K562 (cell line): ENCODE measurements around the gene UBE2D2. TPM values are rescaled to one million over a fixed set of nuclear protein-coding genes. Genes with fewer than 3 reads are reported as not detected.

Experiments
- C11orf30 ChIP-seq: fragments of 450-650 bp; IDR thresholded peaks from 2 replicates; pipeline ENCODE4 v1.6.1; 2016; ENCODE audit warnings: low read depth, mild to moderate bottlenecking
- DPF2 ChIP-seq: fragments of 450-650 bp; IDR thresholded peaks from 2 replicates; pipeline ENCODE4 v1.6.1; 2016
- ESRRA ChIP-seq: fragments of 450-650 bp; IDR thresholded peaks from 2 replicates; pipeline ENCODE4 v1.6.1; 2014; ENCODE audit warnings: low read depth, mild to moderate bottlenecking, moderate library complexity, borderline replicate concordance
- FUS ChIP-seq: fragments of 200-400 bp; formaldehyde crosslinking; optimal IDR thresholded peaks from 2 replicates; pipeline ENCODE3; 2017; ENCODE audit warnings: low read depth, low read length
- HDAC3 ChIP-seq: fragments of 450-650 bp; IDR thresholded peaks from 2 replicates; pipeline ENCODE4 v1.6.1; 2018; ENCODE audit warnings: borderline replicate concordance, mild to moderate bottlenecking, moderate library complexity; ENCODE audit not compliant: partially characterized antibody
- KHSRP ChIP-seq: fragments of 450-650 bp; IDR thresholded peaks from 2 replicates; pipeline ENCODE4 v1.6.1; 2017
- MAFG ChIP-seq: fragments of 450-650 bp; conservative IDR thresholded peaks from 2 replicates; pipeline ENCODE4 v1.6.1; 2016; ENCODE audit warnings: missing genetic modification characterization, missing compliant biosample characterization
- MEF2A ChIP-seq: IDR thresholded peaks from 2 replicates; pipeline ENCODE4 v1.6.1; 2011; ENCODE audit warnings: low read depth, mild to moderate bottlenecking, low read length, moderate library complexity; ENCODE audit not compliant: control insufficient read depth
- NELFE ChIP-seq: IDR thresholded peaks from 2 replicates; pipeline ENCODE4 v1.6.1; 2011; ENCODE audit warnings: mild to moderate bottlenecking; ENCODE audit not compliant: insufficient read depth, insufficient read length
- POLR2AphosphoS2 ChIP-seq: IDR thresholded peaks from 2 replicates; pipeline ENCODE4 v1.6.1; 2012; ENCODE audit warnings: low read length, improper control_type of control experiment
- ZNF212 ChIP-seq: fragments of 450-650 bp; formaldehyde crosslinking; IDR thresholded peaks from 2 replicates; pipeline ENCODE4 v1.4.0; 2020; ENCODE audit warnings: mild to moderate bottlenecking
- ZNF282 ChIP-seq: sonication (generic); formaldehyde crosslinking; IDR thresholded peaks from 2 replicates; pipeline ENCODE4 v1.8.1; 2023; ENCODE audit warnings: missing genetic modification reagents
- polyA plus RNA-seq, 8 experiments: library from polyadenylated mRNA; depleted of rRNA in 4 of 8; stranded (reverse) in 5 of 8; unstranded in 3 of 8; fragments of >200 nt; fragmentation: Nextera tagmentation in 2 of 8; fragmentation: Illumina TruSeq in 1 of 8; extraction: Ambion mirVana in 2 of 8; extraction: Trizol in 1 of 8; gene quantifications; 2 replicates each; pipeline versions ENCODE4 v1.2.1 to v1.2.3, GENCODE V29; 2011 to 2014; ENCODE audit warnings: inconsistent platforms in 1 of 8, missing spikeins in 1 of 8
- total RNA-seq, 7 experiments: library from RNA; depleted of rRNA in 6 of 7; stranded (reverse); fragments of >200 nt in 6 of 7; fragmentation: Illumina TruSeq in 2 of 7; extraction: Trizol in 2 of 7; gene quantifications; 2 replicates each; pipeline versions ENCODE4 v1.2.1 to v1.2.3, GENCODE V29; 2011 to 2021; ENCODE audit warnings: low replicate concordance in 1 of 7
- TF ChIP-seq, protein P1 (sequence below), 2 experiments: fragments of 450-650 bp; IDR thresholded peaks; 2 replicates each; pipeline ENCODE4 v1.6.1; 2016
- TF ChIP-seq, protein P2 (sequence below): fragments of 250-450 bp; sonication (Bioruptor Pico); IDR thresholded peaks from 2 replicates; pipeline ENCODE4 v1.4.0; 2020; ENCODE audit warnings: mild to moderate bottlenecking, moderate library complexity, borderline replicate concordance
- TF ChIP-seq, protein P3 (sequence below): fragments of 450-650 bp; IDR thresholded peaks from 2 replicates; pipeline ENCODE4 v1.6.1; 2016; ENCODE audit warnings: borderline replicate concordance
- TF ChIP-seq, protein P4 (sequence below): fragments of 450-650 bp; conservative IDR thresholded peaks from 2 replicates; pipeline ENCODE4 v1.6.1; 2016; ENCODE audit warnings: missing genetic modification characterization, low read depth, mild to moderate bottlenecking, control low read depth, missing compliant biosample characterization
- TF ChIP-seq, protein P5 (sequence below): fragments of 250-450 bp; sonication (Bioruptor Pico); IDR thresholded peaks from 2 replicates; pipeline ENCODE4 v1.5.0; 2020; ENCODE audit warnings: mild to moderate bottlenecking, borderline replicate concordance

Gene UBE2D2
- total and polyA plus RNA-seq, 9 of the 15 experiments (the other 6 are each of a cell fraction or from before 2014, with no cell fraction given), result 53.6 to 198 (median 122) TPM

DNA sequence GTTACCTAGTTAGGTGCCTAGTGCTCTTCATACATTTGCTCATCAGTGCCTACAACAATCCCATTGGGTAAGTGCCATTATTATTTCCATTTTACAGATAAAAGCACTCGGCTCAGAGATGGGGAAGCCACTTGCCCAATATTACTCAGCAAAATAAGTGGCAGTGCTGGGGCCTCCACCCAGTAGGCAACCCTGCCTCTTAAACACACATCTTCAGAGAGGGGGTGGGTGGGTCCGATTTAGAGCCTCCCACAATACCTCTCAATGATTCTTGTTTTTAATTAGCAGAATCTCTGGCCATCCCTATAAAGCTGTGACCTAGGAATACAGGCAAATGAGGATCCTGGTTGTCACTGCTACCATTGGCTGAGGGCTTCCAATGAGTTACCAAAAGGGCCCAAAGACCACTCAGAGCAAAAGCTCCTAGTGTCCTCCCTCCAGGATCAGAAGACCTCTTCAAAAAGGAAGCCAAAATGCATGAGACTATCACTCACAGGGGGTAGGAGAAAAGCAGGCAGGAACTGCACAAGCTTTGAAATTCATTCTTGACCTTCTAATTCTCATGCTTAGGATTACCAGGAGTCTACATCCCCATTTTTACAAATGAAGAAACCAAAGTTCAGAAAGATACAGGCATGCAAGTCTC lies 36.1 kb upstream of the UBE2D2 start (continued):
- TF ChIP-seq, protein P1, sequence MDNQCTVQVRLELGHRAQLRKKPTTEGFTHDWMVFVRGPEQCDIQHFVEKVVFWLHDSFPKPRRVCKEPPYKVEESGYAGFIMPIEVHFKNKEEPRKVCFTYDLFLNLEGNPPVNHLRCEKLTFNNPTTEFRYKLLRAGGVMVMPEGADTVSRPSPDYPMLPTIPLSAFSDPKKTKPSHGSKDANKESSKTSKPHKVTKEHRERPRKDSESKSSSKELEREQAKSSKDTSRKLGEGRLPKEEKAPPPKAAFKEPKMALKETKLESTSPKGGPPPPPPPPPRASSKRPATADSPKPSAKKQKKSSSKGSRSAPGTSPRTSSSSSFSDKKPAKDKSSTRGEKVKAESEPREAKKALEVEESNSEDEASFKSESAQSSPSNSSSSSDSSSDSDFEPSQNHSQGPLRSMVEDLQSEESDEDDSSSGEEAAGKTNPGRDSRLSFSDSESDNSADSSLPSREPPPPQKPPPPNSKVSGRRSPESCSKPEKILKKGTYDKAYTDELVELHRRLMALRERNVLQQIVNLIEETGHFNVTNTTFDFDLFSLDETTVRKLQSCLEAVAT (IDR thresholded peaks at IDR 0.05), result no peak
- peak; percentile 33; the same call in 1 of the 2 replicates for TF ChIP-seq MAFG
- TF ChIP-seq FUS, result no peak
- 0 out of 2 replicates have a peak, but pooled peaks have one; percentile 17 for TF ChIP-seq C11orf30
- TF ChIP-seq ZNF282, result no peak
- TF ChIP-seq ZNF212 (CRISPR knock-in tag), result no peak
- no peak for TF ChIP-seq DPF2
- TF ChIP-seq POLR2AphosphoS2, result no peak
- TF ChIP-seq NELFE, result no peak
- TF ChIP-seq KHSRP, result no peak
- no peak for TF ChIP-seq HDAC3
- no peak for TF ChIP-seq ESRRA
- TF ChIP-seq, protein P2, sequence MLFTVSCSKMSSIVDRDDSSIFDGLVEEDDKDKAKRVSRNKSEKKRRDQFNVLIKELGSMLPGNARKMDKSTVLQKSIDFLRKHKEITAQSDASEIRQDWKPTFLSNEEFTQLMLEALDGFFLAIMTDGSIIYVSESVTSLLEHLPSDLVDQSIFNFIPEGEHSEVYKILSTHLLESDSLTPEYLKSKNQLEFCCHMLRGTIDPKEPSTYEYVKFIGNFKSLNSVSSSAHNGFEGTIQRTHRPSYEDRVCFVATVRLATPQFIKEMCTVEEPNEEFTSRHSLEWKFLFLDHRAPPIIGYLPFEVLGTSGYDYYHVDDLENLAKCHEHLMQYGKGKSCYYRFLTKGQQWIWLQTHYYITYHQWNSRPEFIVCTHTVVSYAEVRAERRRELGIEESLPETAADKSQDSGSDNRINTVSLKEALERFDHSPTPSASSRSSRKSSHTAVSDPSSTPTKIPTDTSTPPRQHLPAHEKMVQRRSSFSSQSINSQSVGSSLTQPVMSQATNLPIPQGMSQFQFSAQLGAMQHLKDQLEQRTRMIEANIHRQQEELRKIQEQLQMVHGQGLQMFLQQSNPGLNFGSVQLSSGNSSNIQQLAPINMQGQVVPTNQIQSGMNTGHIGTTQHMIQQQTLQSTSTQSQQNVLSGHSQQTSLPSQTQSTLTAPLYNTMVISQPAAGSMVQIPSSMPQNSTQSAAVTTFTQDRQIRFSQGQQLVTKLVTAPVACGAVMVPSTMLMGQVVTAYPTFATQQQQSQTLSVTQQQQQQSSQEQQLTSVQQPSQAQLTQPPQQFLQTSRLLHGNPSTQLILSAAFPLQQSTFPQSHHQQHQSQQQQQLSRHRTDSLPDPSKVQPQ (CRISPR knock-in tag), result no peak
- TF ChIP-seq MEF2A, result no peak
- TF ChIP-seq, protein P3, sequence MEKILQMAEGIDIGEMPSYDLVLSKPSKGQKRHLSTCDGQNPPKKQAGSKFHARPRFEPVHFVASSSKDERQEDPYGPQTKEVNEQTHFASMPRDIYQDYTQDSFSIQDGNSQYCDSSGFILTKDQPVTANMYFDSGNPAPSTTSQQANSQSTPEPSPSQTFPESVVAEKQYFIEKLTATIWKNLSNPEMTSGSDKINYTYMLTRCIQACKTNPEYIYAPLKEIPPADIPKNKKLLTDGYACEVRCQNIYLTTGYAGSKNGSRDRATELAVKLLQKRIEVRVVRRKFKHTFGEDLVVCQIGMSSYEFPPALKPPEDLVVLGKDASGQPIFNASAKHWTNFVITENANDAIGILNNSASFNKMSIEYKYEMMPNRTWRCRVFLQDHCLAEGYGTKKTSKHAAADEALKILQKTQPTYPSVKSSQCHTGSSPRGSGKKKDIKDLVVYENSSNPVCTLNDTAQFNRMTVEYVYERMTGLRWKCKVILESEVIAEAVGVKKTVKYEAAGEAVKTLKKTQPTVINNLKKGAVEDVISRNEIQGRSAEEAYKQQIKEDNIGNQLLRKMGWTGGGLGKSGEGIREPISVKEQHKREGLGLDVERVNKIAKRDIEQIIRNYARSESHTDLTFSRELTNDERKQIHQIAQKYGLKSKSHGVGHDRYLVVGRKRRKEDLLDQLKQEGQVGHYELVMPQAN, result no peak
- TF ChIP-seq, protein P4, sequence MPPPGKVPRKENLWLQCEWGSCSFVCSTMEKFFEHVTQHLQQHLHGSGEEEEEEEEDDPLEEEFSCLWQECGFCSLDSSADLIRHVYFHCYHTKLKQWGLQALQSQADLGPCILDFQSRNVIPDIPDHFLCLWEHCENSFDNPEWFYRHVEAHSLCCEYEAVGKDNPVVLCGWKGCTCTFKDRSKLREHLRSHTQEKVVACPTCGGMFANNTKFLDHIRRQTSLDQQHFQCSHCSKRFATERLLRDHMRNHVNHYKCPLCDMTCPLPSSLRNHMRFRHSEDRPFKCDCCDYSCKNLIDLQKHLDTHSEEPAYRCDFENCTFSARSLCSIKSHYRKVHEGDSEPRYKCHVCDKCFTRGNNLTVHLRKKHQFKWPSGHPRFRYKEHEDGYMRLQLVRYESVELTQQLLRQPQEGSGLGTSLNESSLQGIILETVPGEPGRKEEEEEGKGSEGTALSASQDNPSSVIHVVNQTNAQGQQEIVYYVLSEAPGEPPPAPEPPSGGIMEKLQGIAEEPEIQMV (tag), result no peak
- TF ChIP-seq, protein P5, sequence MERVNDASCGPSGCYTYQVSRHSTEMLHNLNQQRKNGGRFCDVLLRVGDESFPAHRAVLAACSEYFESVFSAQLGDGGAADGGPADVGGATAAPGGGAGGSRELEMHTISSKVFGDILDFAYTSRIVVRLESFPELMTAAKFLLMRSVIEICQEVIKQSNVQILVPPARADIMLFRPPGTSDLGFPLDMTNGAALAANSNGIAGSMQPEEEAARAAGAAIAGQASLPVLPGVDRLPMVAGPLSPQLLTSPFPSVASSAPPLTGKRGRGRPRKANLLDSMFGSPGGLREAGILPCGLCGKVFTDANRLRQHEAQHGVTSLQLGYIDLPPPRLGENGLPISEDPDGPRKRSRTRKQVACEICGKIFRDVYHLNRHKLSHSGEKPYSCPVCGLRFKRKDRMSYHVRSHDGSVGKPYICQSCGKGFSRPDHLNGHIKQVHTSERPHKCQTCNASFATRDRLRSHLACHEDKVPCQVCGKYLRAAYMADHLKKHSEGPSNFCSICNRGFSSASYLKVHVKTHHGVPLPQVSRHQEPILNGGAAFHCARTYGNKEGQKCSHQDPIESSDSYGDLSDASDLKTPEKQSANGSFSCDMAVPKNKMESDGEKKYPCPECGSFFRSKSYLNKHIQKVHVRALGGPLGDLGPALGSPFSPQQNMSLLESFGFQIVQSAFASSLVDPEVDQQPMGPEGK (CRISPR knock-in tag), result no peak
